ENCODE data around the gene PPP1R26.

- TF ChIP-seq FOXM1 (IDR thresholded peaks at IDR 0.05; ENCODE audit: low read depth): no peak
- TF ChIP-seq FOXM1 (CRISPR knock-in tag; IDR thresholded peaks at IDR 0.05; ENCODE audit: low read depth): no peak
- TF ChIP-seq HMGXB4 (CRISPR knock-in tag; IDR thresholded peaks at IDR 0.05): no peak
- no peak for TF ChIP-seq CBX3 (IDR thresholded peaks at IDR 0.05; ENCODE audit: borderline replicate concordance in 1 of 2, low read length in 2 of 2)
- no peak for TF ChIP-seq POLR2A (conservative IDR thresholded peaks at IDR 0.05)
- no peak for TF ChIP-seq BRF1 (IDR thresholded peaks at IDR 0.05; ENCODE audit: borderline replicate concordance, extremely low read depth, insufficient read length)
- TF ChIP-seq RFX5 (IDR thresholded peaks at IDR 0.05; ENCODE audit: low read depth, low read length): no peak
- TF ChIP-seq MAFF (IDR thresholded peaks at IDR 0.05; ENCODE audit: low read length): no peak
- no peak for TF ChIP-seq HCFC1 (IDR thresholded peaks at IDR 0.05; ENCODE audit: low read depth, low read length)
- TF ChIP-seq, protein P1, sequence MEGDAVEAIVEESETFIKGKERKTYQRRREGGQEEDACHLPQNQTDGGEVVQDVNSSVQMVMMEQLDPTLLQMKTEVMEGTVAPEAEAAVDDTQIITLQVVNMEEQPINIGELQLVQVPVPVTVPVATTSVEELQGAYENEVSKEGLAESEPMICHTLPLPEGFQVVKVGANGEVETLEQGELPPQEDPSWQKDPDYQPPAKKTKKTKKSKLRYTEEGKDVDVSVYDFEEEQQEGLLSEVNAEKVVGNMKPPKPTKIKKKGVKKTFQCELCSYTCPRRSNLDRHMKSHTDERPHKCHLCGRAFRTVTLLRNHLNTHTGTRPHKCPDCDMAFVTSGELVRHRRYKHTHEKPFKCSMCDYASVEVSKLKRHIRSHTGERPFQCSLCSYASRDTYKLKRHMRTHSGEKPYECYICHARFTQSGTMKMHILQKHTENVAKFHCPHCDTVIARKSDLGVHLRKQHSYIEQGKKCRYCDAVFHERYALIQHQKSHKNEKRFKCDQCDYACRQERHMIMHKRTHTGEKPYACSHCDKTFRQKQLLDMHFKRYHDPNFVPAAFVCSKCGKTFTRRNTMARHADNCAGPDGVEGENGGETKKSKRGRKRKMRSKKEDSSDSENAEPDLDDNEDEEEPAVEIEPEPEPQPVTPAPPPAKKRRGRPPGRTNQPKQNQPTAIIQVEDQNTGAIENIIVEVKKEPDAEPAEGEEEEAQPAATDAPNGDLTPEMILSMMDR (IDR thresholded peaks at IDR 0.05 in 2 of 3, conservative IDR thresholded peaks at IDR 0.05 in 1 of 3; ENCODE audit: insufficient read depth in 2 of 3, low read depth in 1 of 3, low read length in 3 of 3): no peak
- TF ChIP-seq HDAC2 (IDR thresholded peaks at IDR 0.05): no peak
- TF ChIP-seq FOS (IDR thresholded peaks at IDR 0.05; ENCODE audit: extremely low read depth, insufficient read length): no peak
- no peak for TF ChIP-seq KLF6 (CRISPR knock-in tag; IDR thresholded peaks at IDR 0.05; ENCODE audit: borderline replicate concordance)
- TF ChIP-seq SMAD4 (CRISPR knock-in tag; conservative IDR thresholded peaks at IDR 0.05): no peak
- TF ChIP-seq ATF2 (CRISPR knock-in tag; IDR thresholded peaks at IDR 0.05): no peak
These were observed 35.7 kb upstream of the PPP1R26 start for GRCh38 chr9:135443797-135444425.

All from K562 (cell line).